Adipocyte (in vitro differentiated cells): ENCODE data around the gene METTL16.

Source experiments
- DNase-seq: peaks from one replicate; pipeline ENCODE4 v3.0.0-alpha.2; 2015; ENCODE audit warnings: low read depth
- H3K27me3 ChIP-seq: replicated peaks from 2 replicates; pipeline ENCODE4 v1.7.0; 2013; ENCODE audit warnings: mild to moderate bottlenecking, low read length, moderate library complexity; ENCODE audit not compliant: control insufficient read depth, insufficient read depth
- H3K36me3 ChIP-seq: 2 replicates; pipeline ENCODE4 v1.7.0; 2013; ENCODE audit warnings: low read length, mild to moderate bottlenecking, moderate library complexity; ENCODE audit not compliant: control insufficient read depth, insufficient read depth, severe bottlenecking
- H3K4me1 ChIP-seq: 2 replicates; pipeline ENCODE4 v1.7.0; 2013; ENCODE audit warnings: mild to moderate bottlenecking, low read length, moderate library complexity; ENCODE audit not compliant: control insufficient read depth, insufficient read depth
- H3K4me3 ChIP-seq: 2 replicates; pipeline ENCODE4 v1.7.0; 2013; ENCODE audit warnings: mild to moderate bottlenecking, low read length, moderate library complexity
- H3K9ac ChIP-seq: 2 replicates; pipeline ENCODE4 v1.7.0; 2013; ENCODE audit warnings: mild to moderate bottlenecking, low read length, moderate library complexity
- H3K9me3 ChIP-seq: 2 replicates; pipeline ENCODE4 v1.7.0; 2013; ENCODE audit warnings: mild to moderate bottlenecking, low read length, moderate library complexity; ENCODE audit not compliant: control insufficient read depth

METTL16 gene

GRCh38 chr17:2393954-2394749 is 117.5 kb downstream of the METTL16 start:
- DNase-seq = no peak
- H3K4me3 ChIP-seq = peak overlapping the region; percentile 27
- H3K4me1 ChIP-seq = peaks cover 69% of the 10 kb centered on the region
- no peaks in the 10 kb centered on the region for H3K36me3 ChIP-seq
- peak overlapping the region; percentile 67 for H3K9ac ChIP-seq
- H3K27me3 ChIP-seq = no peaks in the 10 kb centered on the region
- H3K9me3 ChIP-seq = no peaks in the 10 kb centered on the region

- Histone ChIP-seq H3K4me3 (peak overlapping the region; percentile 81), H3K9me3 (no peaks in the 10 kb centered on the region), H3K4me1 (peaks cover 63% of the 10 kb centered on the region), H3K9ac (peak overlapping the region; percentile 87), H3K27me3 (no peaks in the 10 kb centered on the region), H3K36me3 (no peaks in the 10 kb centered on the region)
- peak; percentile 96 for DNase-seq
Measured at GRCh38 chr17:2393174-2393953, 118.3 kb downstream of the METTL16 start.

- Histone ChIP-seq H3K4me3 (peak overlapping the region; percentile 81), H3K27me3 (no peaks in the 10 kb centered on the region), H3K4me1 (peaks cover 55% of the 10 kb centered on the region), H3K36me3 (no peaks in the 10 kb centered on the region), H3K9ac (peak overlapping the region; percentile 87), H3K9me3 (no peaks in the 10 kb centered on the region)
- peak; percentile 99 for DNase-seq
Measured at GRCh38 chr17:2392252-2393173, 119.2 kb downstream of the METTL16 start.

GRCh38 chr17:2391597-2392251 is 120.0 kb downstream of the METTL16 start:
- H3K4me3 ChIP-seq = peak overlapping the region; percentile 78
- DNase-seq = no peak
- H3K4me1 ChIP-seq = peaks cover 50% of the 10 kb centered on the region
- no peaks in the 10 kb centered on the region for H3K9me3 ChIP-seq
- H3K27me3 ChIP-seq = no peaks in the 10 kb centered on the region
- H3K9ac ChIP-seq = peak overlapping the region; percentile 76
- H3K36me3 ChIP-seq = peaks cover 8% of the 10 kb centered on the region

GRCh38 chr17:2390199-2390836 is 121.4 kb downstream of the METTL16 start:
- Histone ChIP-seq H3K4me3 (no peak overlapping the region), H3K36me3 (peaks cover 20% of the 10 kb centered on the region), H3K9ac (peak overlapping the region; percentile 50), H3K9me3 (no peaks in the 10 kb centered on the region), H3K4me1 (peaks cover 37% of the 10 kb centered on the region), H3K27me3 (no peaks in the 10 kb centered on the region)
- no peak for DNase-seq

GRCh38 chr17:2388683-2389055 is 123.0 kb downstream of the METTL16 start:
- H3K36me3 ChIP-seq = peaks cover 21% of the 10 kb centered on the region
- H3K9me3 ChIP-seq = no peaks in the 10 kb centered on the region
- H3K9ac ChIP-seq = no peak overlapping the region
- H3K4me1 ChIP-seq = peaks cover 27% of the 10 kb centered on the region
- no peak overlapping the region for H3K4me3 ChIP-seq
- DNase-seq = no peak
- H3K27me3 ChIP-seq = no peaks in the 10 kb centered on the region

- Histone ChIP-seq H3K4me1 (peaks cover 28% of the 10 kb centered on the region), H3K27me3 (no peaks in the 10 kb centered on the region), H3K4me3 (no peak overlapping the region), H3K36me3 (peaks cover 21% of the 10 kb centered on the region), H3K9ac (no peak overlapping the region), H3K9me3 (no peaks in the 10 kb centered on the region)
- DNase-seq = no peak
Measured at GRCh38 chr17:2388020-2388682, 123.5 kb downstream of the METTL16 start.

GRCh38 chr17:2387086-2388019 is 124.3 kb downstream of the METTL16 start:
- Histone ChIP-seq H3K27me3 (no peaks in the 10 kb centered on the region), H3K36me3 (peaks cover 21% of the 10 kb centered on the region), H3K4me3 (no peak overlapping the region), H3K9ac (no peak overlapping the region), H3K4me1 (peaks cover 31% of the 10 kb centered on the region), H3K9me3 (no peaks in the 10 kb centered on the region)
- no peak for DNase-seq

GRCh38 chr17:2386400-2387085 is 125.1 kb downstream of the METTL16 start:
- H3K4me1 ChIP-seq = peaks cover 31% of the 10 kb centered on the region
- H3K36me3 ChIP-seq = peaks cover 21% of the 10 kb centered on the region
- no peaks in the 10 kb centered on the region for H3K27me3 ChIP-seq
- DNase-seq = no peak
- H3K9me3 ChIP-seq = no peaks in the 10 kb centered on the region
- H3K9ac ChIP-seq = no peak overlapping the region
- no peak overlapping the region for H3K4me3 ChIP-seq
